GM20000 (cell line): ENCODE measurements around the gene ADM2.

Source experiments
- DNase-seq: peaks from one replicate; pipeline ENCODE4 v3.0.0; 2012; ENCODE audit warnings: low spot score
- CTCF ChIP-seq: IDR thresholded peaks from 2 replicates; pipeline ENCODE4 v1.5.1; 2012; ENCODE audit warnings: mild to moderate bottlenecking, control low read depth; ENCODE audit errors: extremely low read depth, missing control alignments

Gene ADM2

DNA sequence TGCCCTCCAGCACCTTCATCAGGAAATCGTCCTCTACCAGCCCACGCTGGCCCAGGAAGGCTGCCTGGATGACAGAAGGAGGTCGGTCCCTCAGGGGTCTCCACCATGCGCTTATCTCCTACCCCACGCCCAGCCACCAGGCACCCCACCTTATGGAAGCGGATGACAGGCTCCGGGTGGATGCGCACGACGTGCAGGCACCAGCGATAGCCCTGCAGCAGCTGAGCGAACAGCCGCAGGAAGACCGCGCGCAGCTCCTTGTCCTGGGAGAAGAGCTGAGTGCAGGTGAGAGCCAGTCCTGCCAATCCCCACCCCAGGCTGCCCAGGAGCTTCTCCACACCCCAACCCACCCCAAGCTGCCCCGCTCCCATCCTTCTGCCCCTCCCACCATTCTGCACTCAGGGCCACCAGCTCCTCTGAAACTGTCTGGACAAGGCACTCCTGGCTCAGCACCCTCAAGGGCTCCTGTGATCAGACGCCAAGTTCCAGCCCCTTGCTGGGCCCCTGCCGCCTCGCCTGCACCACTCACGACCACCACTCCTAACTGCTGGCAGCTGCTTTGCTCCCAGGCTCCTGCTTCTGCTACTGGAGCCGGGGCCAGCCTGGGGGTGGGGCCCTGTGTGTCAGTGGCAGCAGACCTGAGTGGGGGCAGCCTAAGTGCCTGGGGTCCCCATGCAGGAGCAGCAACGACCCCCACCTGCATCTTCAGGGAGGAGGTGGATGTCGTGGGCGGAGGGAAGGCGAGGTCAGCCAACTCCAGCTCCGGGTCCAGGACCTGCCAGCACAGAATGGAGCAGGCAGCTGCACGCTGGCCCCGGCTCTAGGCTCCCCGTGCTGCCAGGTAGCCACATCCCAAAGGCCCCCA, 16.0 kb upstream of the ADM2 start:
- no peak for DNase-seq
- no peak for TF ChIP-seq CTCF

DNA sequence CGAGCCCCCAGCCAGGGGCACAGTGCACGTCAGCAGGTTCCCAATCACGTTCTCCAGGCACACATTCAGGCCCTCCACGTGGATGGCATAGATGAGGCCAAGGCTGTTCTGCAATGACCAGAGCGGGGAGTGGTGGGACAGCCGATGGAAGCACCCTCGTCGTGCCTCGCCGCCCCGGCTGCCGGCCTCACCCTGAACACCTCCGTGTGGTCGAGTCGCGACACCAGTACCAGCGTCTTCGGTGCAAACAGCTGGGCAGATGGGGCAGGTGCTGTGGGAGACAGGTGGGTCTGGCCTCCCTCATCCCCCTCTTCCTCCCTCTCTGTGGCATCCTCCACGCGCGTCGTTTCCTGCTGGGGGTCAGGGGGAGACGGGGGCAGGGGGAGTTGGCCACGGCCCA, 14.0 kb upstream of the ADM2 start:
- no peak for DNase-seq
- TF ChIP-seq CTCF = no peak

- DNase-seq = no peak
- no peak for TF ChIP-seq CTCF
Observed at GRCh38 chr22:50467773-50468440, 13.4 kb upstream of the ADM2 start.

GRCh38 chr22:50468626-50469025, 12.7 kb upstream of the ADM2 start:
- DNase-seq = no peak
- TF ChIP-seq CTCF = no peak

DNA sequence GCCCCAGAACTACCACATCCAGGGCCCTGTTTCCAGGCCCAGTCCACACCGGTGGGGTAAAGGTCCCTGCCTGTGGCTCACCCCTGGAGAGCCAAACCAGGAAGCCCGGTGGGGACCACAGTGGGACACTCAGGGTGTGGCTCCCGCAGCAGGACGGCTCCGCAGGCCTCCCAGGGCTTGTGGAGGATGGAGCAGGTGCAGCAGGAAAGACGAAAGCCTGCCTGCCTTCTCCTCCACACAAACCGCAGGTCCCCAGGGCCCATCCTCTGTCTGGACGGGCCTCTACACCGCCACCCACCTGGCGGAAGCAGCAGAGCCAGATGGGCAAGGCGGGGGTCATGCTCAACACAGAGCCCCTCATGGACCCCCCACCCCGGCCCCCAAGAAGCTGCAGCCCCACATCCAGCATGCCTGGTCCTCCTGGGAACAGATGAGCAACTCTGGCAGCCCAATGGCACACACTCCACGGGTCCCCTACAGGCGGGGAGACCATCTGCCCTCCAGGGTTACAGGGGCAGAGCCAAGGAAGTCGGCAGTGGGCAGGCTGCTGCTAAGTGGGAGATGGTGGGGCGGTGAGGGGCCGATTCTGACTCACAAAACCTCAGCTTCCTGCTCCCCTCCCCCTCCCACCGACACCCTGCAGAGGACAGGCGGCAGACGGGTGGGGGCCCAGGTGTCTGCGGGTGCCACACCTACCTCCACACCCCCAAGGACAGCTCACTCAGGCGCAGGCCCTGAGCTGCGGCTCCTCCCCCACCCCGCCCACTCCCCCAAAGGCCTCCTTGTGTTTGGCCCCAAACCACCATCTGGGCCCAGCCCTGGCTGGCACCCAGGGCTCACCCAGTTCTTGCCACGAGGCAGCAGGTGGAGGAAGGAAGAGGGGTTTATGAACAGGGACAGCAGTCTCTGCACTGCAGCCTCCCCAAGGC, 11.7 kb upstream of the ADM2 start:
- peak; percentile 93 for DNase-seq
- TF ChIP-seq CTCF = no peak

DNA sequence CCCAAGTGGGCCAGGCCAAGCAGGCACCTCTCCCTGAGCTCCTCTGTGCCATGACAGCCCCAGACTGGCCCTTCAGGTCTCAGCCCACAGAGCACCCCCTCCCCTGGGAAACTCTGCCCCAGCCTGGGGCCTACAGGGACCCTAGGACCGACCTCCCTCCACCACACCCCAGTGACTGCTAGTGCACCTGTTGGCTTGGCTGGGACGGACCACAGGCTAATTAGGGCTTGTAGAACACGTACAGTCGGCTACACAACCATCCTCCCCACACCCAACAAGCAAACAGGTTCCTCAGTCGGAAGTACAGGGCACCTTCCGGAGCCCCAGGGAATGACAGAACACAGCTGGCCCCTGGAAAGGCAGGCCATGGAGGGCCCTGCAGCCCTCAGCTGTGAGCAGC, 10.9 kb upstream of the ADM2 start:
- no peak for TF ChIP-seq CTCF
- DNase-seq = no peak
